Left renal pelvis (tissue), 4 donors: ENCODE measurements around the gene KXD1. TPM values are rescaled to one million over a fixed set of nuclear protein-coding genes. Genes with fewer than 3 reads are reported as not detected.
"Not testable (repeated sequence)": the region's sequence is repeated elsewhere in the genome, so short reads cannot be mapped to it uniquely, and the experiment has no call there.

Experiments
- DNase-seq, 4 donors: peaks; one replicate each; pipeline ENCODE4 v3.0.0-alpha.2; 2013; ENCODE audit warnings: low read depth in 4 of 4, low spot score in 3 of 4
- polyA plus RNA-seq, 4 donors: library from polyadenylated mRNA; unstranded; fragments of 120-200 nt; gene quantifications; one replicate each; pipeline ENCODE4 v1.2.1, GENCODE V29; 2013; ENCODE audit not compliant: insufficient read length in 4 of 4

Gene KXD1
- polyA plus RNA-seq, 4 donors = 56.2 to 70.8 (median 62.6) TPM

- no peak for DNase-seq
These were observed 18.7 kb downstream of the KXD1 start for GRCh38 chr19:18576383-18576782.

GRCh38 chr19:18577365-18577914, 19.8 kb downstream of the KXD1 start:
- no peak for DNase-seq

- DNase-seq = no peak
These were observed 22.6 kb downstream of the KXD1 start for GRCh38 chr19:18580311-18580710.

- DNase-seq = no peak
These were observed 28.6 kb downstream of the KXD1 start for GRCh38 chr19:18586306-18586705.

GRCh38 chr19:18587561-18587960, 29.9 kb downstream of the KXD1 start:
- DNase-seq = no peak

- no peak for DNase-seq
These were observed 30.4 kb downstream of the KXD1 start for GRCh38 chr19:18587962-18588610.

GRCh38 chr19:18588611-18589379, 31.1 kb downstream of the KXD1 start, which contains the start of gene REX1BD:
Gene REX1BD, plus strand, starts transcription at chr19:18588798. Its CDS starts 4 bp downstream, at chr19:18588802.
- DNase-seq = peak in 3 of 4 donors; percentile 56 to 79 (median 66)

GRCh38 chr19:18589380-18590272, 32.0 kb downstream of the KXD1 start:
- no peak for DNase-seq

GRCh38 chr19:18590273-18591272, 32.9 kb downstream of the KXD1 start:
- DNase-seq = peak in 3 of 4 donors; percentile 56 to 74 (median 69)

- DNase-seq = no peak
These were observed 34.2 kb downstream of the KXD1 start for GRCh38 chr19:18591735-18592385.

- DNase-seq = not testable (repeated sequence)
These were observed 35.1 kb downstream of the KXD1 start for GRCh38 chr19:18592732-18593131.

- DNase-seq = no peak
These were observed 35.9 kb downstream of the KXD1 start for GRCh38 chr19:18593367-18594095.

GRCh38 chr19:18594096-18594823, 36.6 kb downstream of the KXD1 start:
- peak in 2 of 4 donors; percentile 65 to 73 for DNase-seq

GRCh38 chr19:18594824-18595373, 37.2 kb downstream of the KXD1 start:
- DNase-seq = no peak

GRCh38 chr19:18595475-18595874, 37.8 kb downstream of the KXD1 start:
- no peak for DNase-seq

- no peak for DNase-seq
These were observed 39.1 kb downstream of the KXD1 start for GRCh38 chr19:18596752-18597157.
